NCI-H1694 treated with DMSO at 0.1 percent for 48 hours (cell line): ENCODE measurements around the gene ISYNA1.
A peak's percentile ranks its signal among the peaks of the same experiment; 100 is the strongest.

Source experiments
- DNase-seq: peaks from one replicate; lab custom pipeline; 2025; lab: John Stamatoyannopoulos, UW

ISYNA1 gene

GRCh38 chr19:18431351-18432197 lies 6.4 kb downstream of the ISYNA1 start:
- DNase-seq: no peak

- no peak for DNase-seq
Observed at GRCh38 chr19:18430417-18431144, 7.4 kb downstream of the ISYNA1 start.

- no peak for DNase-seq
Observed at GRCh38 chr19:18429717-18430416, 8.1 kb downstream of the ISYNA1 start.

GRCh38 chr19:18428787-18429674 lies 8.9 kb downstream of the ISYNA1 start:
- peak; percentile 69 for DNase-seq

GRCh38 chr19:18428173-18428786 lies 9.7 kb downstream of the ISYNA1 start:
- DNase-seq: peak; percentile 69

- no peak for DNase-seq
Observed at GRCh38 chr19:18427743-18428113, 10.2 kb downstream of the ISYNA1 start.

- no peak for DNase-seq
Observed at GRCh38 chr19:18427080-18427742, 10.7 kb downstream of the ISYNA1 start.

GRCh38 chr19:18426416-18426767 lies 11.5 kb downstream of the ISYNA1 start:
- no peak for DNase-seq

- DNase-seq: peak; percentile 29
Observed at GRCh38 chr19:18425515-18426415, 12.2 kb downstream of the ISYNA1 start.

GRCh38 chr19:18424890-18425514 lies 12.9 kb downstream of the ISYNA1 start:
- DNase-seq: no peak

- no peak for DNase-seq
Observed at GRCh38 chr19:18424122-18424889, 13.6 kb downstream of the ISYNA1 start.

- DNase-seq: no peak
Observed at GRCh38 chr19:18423258-18424020, 14.5 kb downstream of the ISYNA1 start.

- DNase-seq: no peak
Observed at GRCh38 chr19:18422530-18423191, 15.3 kb downstream of the ISYNA1 start.

GRCh38 chr19:18421371-18421959 lies 16.5 kb downstream of the ISYNA1 start:
- no peak for DNase-seq

- no peak for DNase-seq
Observed at GRCh38 chr19:18420930-18421329, 17.0 kb downstream of the ISYNA1 start.

- DNase-seq: peak; percentile 22
Observed at GRCh38 chr19:18419699-18420460, 18.1 kb downstream of the ISYNA1 start.
